IPS DF 6.9 (cell line): ENCODE data around the gene CDX1.

Source experiments
- DNase-seq: peaks from one replicate; pipeline ENCODE4 v3.0.0-alpha.2; 2013; ENCODE audit warnings: low read depth, low spot score
- H3K27ac ChIP-seq: one replicate; pipeline ENCODE4 v1.5.1; 2013; ENCODE audit warnings: low read length, control low read depth
- H3K27me3 ChIP-seq: 2 replicates; pipeline ENCODE4 v1.6.1; 2013; ENCODE audit warnings: mild to moderate bottlenecking, low read length; ENCODE audit not compliant: control insufficient read depth, insufficient read depth
- H3K36me3 ChIP-seq: 2 replicates; pipeline ENCODE4 v1.6.1; 2013; ENCODE audit warnings: low read length; ENCODE audit not compliant: control insufficient read depth, insufficient read depth
- H3K4me1 ChIP-seq: 2 replicates; pipeline ENCODE4 v1.6.1; 2013; ENCODE audit warnings: low read length; ENCODE audit not compliant: control insufficient read depth, insufficient read depth
- H3K4me3 ChIP-seq: 2 replicates; pipeline ENCODE4 v1.5.1; 2013; ENCODE audit warnings: mild to moderate bottlenecking, low read length
- H3K9me3 ChIP-seq: 2 replicates; pipeline ENCODE4 v1.6.1; 2013; ENCODE audit warnings: low read length, inconsistent platforms; ENCODE audit not compliant: control insufficient read depth, insufficient read depth
- WGBS: extraction: QIAGEN DNeasy Blood & Tissue Kit; methylation state at CpG from one replicate; pipeline ENCODE4 v1.1.7; 2013; ENCODE audit warnings: mixed read lengths, missing lambda C conversion rate; ENCODE audit not compliant: insufficient read length, insufficient coverage; 5-methylcytosine and 5-hydroxymethylcytosine counted together

CDX1 gene

GRCh38 chr5:150218693-150219035 is 52.1 kb downstream of the CDX1 start:
- Histone ChIP-seq H3K9me3 (no peaks in the 10 kb centered on the region), H3K27ac (no peak overlapping the region), H3K27me3 (no peaks in the 10 kb centered on the region), H3K4me1 (no peaks in the 10 kb centered on the region), H3K4me3 (no peak overlapping the region), H3K36me3 (no peaks in the 10 kb centered on the region)
- DNase-seq: no peak
- no CpG with 5 or more reads among the region's 5 CpGs for WGBS

DNA sequence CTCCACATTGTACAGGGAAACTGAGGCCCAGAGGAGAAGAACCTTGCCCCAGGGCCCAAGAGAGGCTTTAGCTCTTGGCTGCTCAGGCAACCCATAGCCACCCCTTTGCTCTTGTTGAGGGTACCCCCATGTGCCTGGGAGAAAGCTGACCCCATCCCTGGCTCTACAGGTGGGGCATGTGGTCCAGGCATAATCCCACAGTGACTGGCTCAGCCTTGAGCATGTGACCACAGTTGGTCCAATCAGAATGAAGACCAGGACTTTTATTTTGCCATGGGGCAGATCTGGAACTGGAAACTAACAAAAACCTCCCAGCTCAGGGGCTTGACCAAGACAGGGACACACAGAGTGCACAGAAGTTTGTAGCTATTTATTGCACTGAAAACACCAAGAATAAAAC is 52.6 kb downstream of the CDX1 start:
- Histone ChIP-seq H3K4me1 (no peaks in the 10 kb centered on the region), H3K27ac (no peak overlapping the region), H3K36me3 (no peaks in the 10 kb centered on the region), H3K27me3 (no peaks in the 10 kb centered on the region), H3K4me3 (no peak overlapping the region), H3K9me3 (no peaks in the 10 kb centered on the region)
- DNase-seq: no peak

- no peak for DNase-seq
- no CpG with 5 or more reads among the region's 2 CpGs for WGBS
- no peaks in the 10 kb centered on the region for H3K27me3 ChIP-seq
Observed at GRCh38 chr5:150219861-150220260, 53.3 kb downstream of the CDX1 start.

GRCh38 chr5:150221471-150221870 is 54.9 kb downstream of the CDX1 start:
- H3K27ac ChIP-seq: no peak overlapping the region
- no CpG with 5 or more reads among the region's 5 CpGs for WGBS
- no peaks in the 10 kb centered on the region for H3K4me1 ChIP-seq
- no peak for DNase-seq
- no peaks in the 10 kb centered on the region for H3K36me3 ChIP-seq
- H3K9me3 ChIP-seq: no peaks in the 10 kb centered on the region
- no peaks in the 10 kb centered on the region for H3K27me3 ChIP-seq
- no peak overlapping the region for H3K4me3 ChIP-seq

More at GRCh38 chr5:150219861-150220260, 53.3 kb downstream of the CDX1 start:
- Histone ChIP-seq H3K36me3 (no peaks in the 10 kb centered on the region), H3K4me3 (no peak overlapping the region), H3K4me1 (no peaks in the 10 kb centered on the region), H3K27ac (no peak overlapping the region), H3K9me3 (no peaks in the 10 kb centered on the region)

GRCh38 chr5:150222906-150223305 is 56.3 kb downstream of the CDX1 start:
- H3K4me3 ChIP-seq: no peak overlapping the region
- DNase-seq: no peak
- no peak overlapping the region for H3K27ac ChIP-seq
- H3K9me3 ChIP-seq: no peaks in the 10 kb centered on the region
- H3K36me3 ChIP-seq: no peaks in the 10 kb centered on the region
- H3K4me1 ChIP-seq: no peaks in the 10 kb centered on the region
- no CpG with 5 or more reads among the region's 21 CpGs for WGBS
- H3K27me3 ChIP-seq: no peaks in the 10 kb centered on the region

GRCh38 chr5:150223474-150223873 is 56.9 kb downstream of the CDX1 start:
- no peaks in the 10 kb centered on the region for H3K9me3 ChIP-seq
- no peaks in the 10 kb centered on the region for H3K4me1 ChIP-seq
- H3K36me3 ChIP-seq: no peaks in the 10 kb centered on the region
- DNase-seq: no peak
- no peak overlapping the region for H3K4me3 ChIP-seq
- no peak overlapping the region for H3K27ac ChIP-seq
- no CpG with 5 or more reads among the region's 7 CpGs for WGBS
- no peaks in the 10 kb centered on the region for H3K27me3 ChIP-seq

DNA sequence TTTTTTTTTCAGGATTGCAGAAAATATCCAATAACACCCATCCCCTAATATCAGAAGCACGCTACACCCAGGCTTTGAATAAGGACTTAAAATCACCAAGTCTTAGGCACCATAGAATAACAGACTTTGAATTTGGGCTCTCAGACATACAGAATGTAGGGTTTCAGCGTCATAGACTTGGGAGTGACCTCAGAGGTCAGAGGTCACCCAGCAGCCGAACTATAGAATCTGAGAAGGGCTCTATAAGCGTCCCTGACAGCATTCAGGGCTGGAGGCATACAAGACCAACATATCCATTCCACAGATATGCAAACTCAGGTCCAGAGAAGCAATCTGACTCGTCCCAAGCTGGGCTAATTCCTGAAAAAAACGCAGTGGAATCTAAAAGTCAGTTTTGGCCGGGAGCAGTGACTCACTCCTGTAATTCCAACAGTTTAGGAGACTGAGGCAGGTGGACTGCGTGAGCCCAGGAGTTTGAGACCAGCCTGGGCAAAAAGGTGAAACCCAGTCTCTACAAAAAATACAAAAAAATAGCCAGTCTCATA is 58.0 kb downstream of the CDX1 start:
- Histone ChIP-seq H3K27ac (no peak overlapping the region), H3K9me3 (no peaks in the 10 kb centered on the region), H3K36me3 (no peaks in the 10 kb centered on the region), H3K4me3 (no peak overlapping the region), H3K27me3 (no peaks in the 10 kb centered on the region), H3K4me1 (no peaks in the 10 kb centered on the region)
- no CpG with 5 or more reads among the region's 8 CpGs for WGBS
- DNase-seq: no peak

GRCh38 chr5:150227036-150227435 is 60.5 kb downstream of the CDX1 start:
- H3K27me3 ChIP-seq: no peaks in the 10 kb centered on the region
- H3K4me3 ChIP-seq: no peak overlapping the region
- no peaks in the 10 kb centered on the region; the same call in 1 of the 2 replicates for H3K4me1 ChIP-seq
- no peak for DNase-seq
- no peaks in the 10 kb centered on the region for H3K9me3 ChIP-seq
- no CpG with 5 or more reads among the region's 5 CpGs for WGBS
- no peaks in the 10 kb centered on the region for H3K36me3 ChIP-seq
- no peak overlapping the region for H3K27ac ChIP-seq

GRCh38 chr5:150227606-150228273 is 61.2 kb downstream of the CDX1 start:
- Histone ChIP-seq H3K9me3 (no peaks in the 10 kb centered on the region), H3K4me3 (no peak overlapping the region), H3K27ac (no peak overlapping the region), H3K27me3 (no peaks in the 10 kb centered on the region), H3K36me3 (no peaks in the 10 kb centered on the region), H3K4me1 (no peaks in the 10 kb centered on the region; the same call in 1 of the 2 replicates)
- DNase-seq: no peak
- WGBS: no CpG with 5 or more reads among the region's 11 CpGs

- Histone ChIP-seq H3K4me3 (no peak overlapping the region), H3K36me3 (no peaks in the 10 kb centered on the region), H3K27me3 (no peaks in the 10 kb centered on the region), H3K9me3 (no peaks in the 10 kb centered on the region), H3K4me1 (no peaks in the 10 kb centered on the region; the same call in 1 of the 2 replicates), H3K27ac (no peak overlapping the region)
- WGBS: no CpG with 5 or more reads among the region's 3 CpGs
- DNase-seq: no peak
Observed at GRCh38 chr5:150229571-150229970, 63.0 kb downstream of the CDX1 start.

GRCh38 chr5:150230842-150231241 is 64.3 kb downstream of the CDX1 start:
- H3K9me3 ChIP-seq: no peaks in the 10 kb centered on the region
- H3K36me3 ChIP-seq: no peaks in the 10 kb centered on the region
- H3K27ac ChIP-seq: no peak overlapping the region
- WGBS: no CpG with 5 or more reads among the region's 7 CpGs
- no peaks in the 10 kb centered on the region for H3K27me3 ChIP-seq
- H3K4me3 ChIP-seq: no peak overlapping the region
- no peak for DNase-seq
- no peaks in the 10 kb centered on the region; the same call in 1 of the 2 replicates for H3K4me1 ChIP-seq
